Smooth muscle cell (in vitro differentiated cells): ENCODE results near the gene HIRA. TPM values are rescaled to one million over a fixed set of nuclear protein-coding genes. Genes with fewer than 3 reads are reported as not detected.

Source experiments
- DNase-seq: peaks from one replicate; lab custom pipeline; 2025; ENCODE audit not compliant: unreplicated experiment; lab: John Stamatoyannopoulos, UW
- H2AFZ ChIP-seq: fragments of 200-600 bp; sonication (generic); 2 replicates; pipeline ENCODE4 v1.6.0; 2016; ENCODE audit warnings: antibody characterized with exemption, low read depth, mild to moderate bottlenecking
- H3F3A ChIP-seq: fragments of 200-600 bp; sonication (generic); 2 replicates; pipeline ENCODE4 v1.6.0; 2017; ENCODE audit warnings: antibody characterized with exemption, low read depth
- H3K27ac ChIP-seq: fragments of 200-600 bp; sonication (generic); 2 replicates; pipeline ENCODE4 v1.5.1; 2016; ENCODE audit warnings: low read depth, mild to moderate bottlenecking
- H3K27me3 ChIP-seq: fragments of 200-600 bp; sonication (generic); 2 replicates; pipeline ENCODE4 v1.6.1; 2016; ENCODE audit warnings: low read depth, mild to moderate bottlenecking
- H3K36me3 ChIP-seq: fragments of 200-600 bp; sonication (generic); 2 replicates; pipeline ENCODE4 v1.5.1; 2016; ENCODE audit warnings: low read depth
- H3K4me1 ChIP-seq: fragments of 200-600 bp; sonication (generic); 2 replicates; pipeline ENCODE4 v1.5.1; 2016; ENCODE audit warnings: low read depth
- H3K4me2 ChIP-seq: fragments of 200-600 bp; sonication (generic); 2 replicates; pipeline ENCODE4 v1.6.0; 2016; ENCODE audit warnings: mild to moderate bottlenecking
- H3K4me3 ChIP-seq: fragments of 200-600 bp; sonication (generic); 2 replicates; pipeline ENCODE4 v1.5.1; 2016; ENCODE audit warnings: mild to moderate bottlenecking
- H3K79me2 ChIP-seq: fragments of 200-600 bp; sonication (generic); 2 replicates; pipeline ENCODE4 v1.6.0; 2016; ENCODE audit warnings: low read depth, mild to moderate bottlenecking
- H3K9ac ChIP-seq: fragments of 200-600 bp; sonication (generic); 2 replicates; pipeline ENCODE4 v1.6.0; 2016; ENCODE audit warnings: low read depth
- H3K9me3 ChIP-seq: fragments of 200-600 bp; sonication (generic); replicated peaks from 2 replicates; pipeline ENCODE4 v1.5.1; 2016; ENCODE audit warnings: low read depth
- H4K20me1 ChIP-seq: fragments of 200-600 bp; sonication (generic); 2 replicates; pipeline ENCODE4 v1.6.0; 2016; ENCODE audit warnings: low read depth
- WGBS: methylation state at CpG from one replicate; pipeline ENCODE4 v1.1.7; 2016; ENCODE audit warnings: low lambda C conversion rate; 5-methylcytosine and 5-hydroxymethylcytosine counted together
- polyA plus RNA-seq: library from polyadenylated mRNA; unstranded; fragments of >200 nt; fragmentation: Nextera tagmentation; extraction: Ambion mirVana; gene quantifications from 2 replicates; pipeline ENCODE4 v1.2.1, GENCODE V29; 2016
- total RNA-seq: library from RNA; depleted of rRNA; stranded (reverse); fragments of >200 nt; gene quantifications from 2 replicates; pipeline ENCODE4 v1.2.3, GENCODE V29; 2014
- TF ChIP-seq, protein P1 (sequence below): fragments of 200-600 bp; sonication (generic); IDR thresholded peaks from 2 replicates; pipeline ENCODE4 v1.5.1; 2017; ENCODE audit warnings: borderline replicate concordance, mild to moderate bottlenecking, antibody characterized with exemption; ENCODE audit not compliant: insufficient read depth, poor library complexity, severe bottlenecking

The HIRA gene
- total and polyA plus RNA-seq, 2 experiments from 2014 or later: 7.3 to 8.7 TPM

- H3K9ac ChIP-seq: no peak overlapping the region
- TF ChIP-seq, protein P1, sequence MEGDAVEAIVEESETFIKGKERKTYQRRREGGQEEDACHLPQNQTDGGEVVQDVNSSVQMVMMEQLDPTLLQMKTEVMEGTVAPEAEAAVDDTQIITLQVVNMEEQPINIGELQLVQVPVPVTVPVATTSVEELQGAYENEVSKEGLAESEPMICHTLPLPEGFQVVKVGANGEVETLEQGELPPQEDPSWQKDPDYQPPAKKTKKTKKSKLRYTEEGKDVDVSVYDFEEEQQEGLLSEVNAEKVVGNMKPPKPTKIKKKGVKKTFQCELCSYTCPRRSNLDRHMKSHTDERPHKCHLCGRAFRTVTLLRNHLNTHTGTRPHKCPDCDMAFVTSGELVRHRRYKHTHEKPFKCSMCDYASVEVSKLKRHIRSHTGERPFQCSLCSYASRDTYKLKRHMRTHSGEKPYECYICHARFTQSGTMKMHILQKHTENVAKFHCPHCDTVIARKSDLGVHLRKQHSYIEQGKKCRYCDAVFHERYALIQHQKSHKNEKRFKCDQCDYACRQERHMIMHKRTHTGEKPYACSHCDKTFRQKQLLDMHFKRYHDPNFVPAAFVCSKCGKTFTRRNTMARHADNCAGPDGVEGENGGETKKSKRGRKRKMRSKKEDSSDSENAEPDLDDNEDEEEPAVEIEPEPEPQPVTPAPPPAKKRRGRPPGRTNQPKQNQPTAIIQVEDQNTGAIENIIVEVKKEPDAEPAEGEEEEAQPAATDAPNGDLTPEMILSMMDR: no peak
- H3K4me2 ChIP-seq: no peak overlapping the region
- WGBS: 96% methylated on average over 9 of the region's 9 CpGs
- H3K4me1 ChIP-seq: no peaks in the 10 kb centered on the region
- no peak overlapping the region for H3K27ac ChIP-seq
- H3K9me3 ChIP-seq: no peaks in the 10 kb centered on the region
- H3K79me2 ChIP-seq: no peaks in the 10 kb centered on the region
- peaks cover 18% of the 10 kb centered on the region for H3K36me3 ChIP-seq
- no peaks in the 10 kb centered on the region for H4K20me1 ChIP-seq
- no peak overlapping the region for H3K4me3 ChIP-seq
- no peaks in the 10 kb centered on the region for H3K27me3 ChIP-seq
- H3F3A ChIP-seq: no peaks in the 10 kb centered on the region
- DNase-seq: no peak
- no peak overlapping the region for H2AFZ ChIP-seq
These were observed 80.6 kb downstream of the HIRA start for GRCh38 chr22:19350947-19351346.

DNA sequence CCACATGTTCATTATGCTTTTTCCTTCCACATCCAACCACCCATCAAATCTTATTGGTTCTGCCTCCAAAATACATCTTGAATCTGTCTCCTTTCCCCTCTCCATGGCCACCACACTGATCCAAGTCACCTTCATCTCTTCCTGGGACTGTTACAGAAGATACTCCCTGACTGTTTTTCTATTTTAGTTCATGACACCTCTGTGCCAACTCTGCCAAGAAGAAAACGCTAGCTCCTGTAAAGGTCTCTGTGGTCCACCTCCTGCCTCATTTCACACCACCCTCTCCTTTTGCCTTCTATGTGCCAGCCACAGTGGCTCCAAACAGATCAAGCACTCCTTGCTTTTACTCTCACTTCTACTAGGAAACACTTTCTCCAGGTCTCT lies 81.1 kb downstream of the HIRA start:
- Histone ChIP-seq H3K27ac (no peak overlapping the region), H3K36me3 (peaks cover 20% of the 10 kb centered on the region)
- 96% methylated on average over 1 of the region's 1 CpG for WGBS

GRCh38 chr22:19349778-19350475 lies 81.6 kb downstream of the HIRA start:
- Histone ChIP-seq H3K36me3 (peaks cover 22% of the 10 kb centered on the region), H3K79me2 (no peaks in the 10 kb centered on the region), H2AFZ (no peak overlapping the region), H3K27ac (no peak overlapping the region), H3K4me2 (no peak overlapping the region), H4K20me1 (no peaks in the 10 kb centered on the region), H3K27me3 (no peaks in the 10 kb centered on the region), H3F3A (no peaks in the 10 kb centered on the region), H3K9me3 (no peaks in the 10 kb centered on the region), H3K9ac (no peak overlapping the region), H3K4me1 (no peaks in the 10 kb centered on the region), H3K4me3 (no peak overlapping the region)
- TF ChIP-seq, protein P1: no peak
- 96% methylated on average over 5 of the region's 5 CpGs for WGBS
- DNase-seq: no peak

More for the DNA sequence above, 81.1 kb downstream of the HIRA start:
- Histone ChIP-seq H3K4me2 (no peak overlapping the region), H2AFZ (no peak overlapping the region), H3K9me3 (no peaks in the 10 kb centered on the region), H3K9ac (no peak overlapping the region), H3K79me2 (no peaks in the 10 kb centered on the region), H3K27me3 (no peaks in the 10 kb centered on the region), H4K20me1 (no peaks in the 10 kb centered on the region), H3F3A (no peaks in the 10 kb centered on the region), H3K4me1 (no peaks in the 10 kb centered on the region), H3K4me3 (no peak overlapping the region)
- TF ChIP-seq, protein P1: no peak
- no peak for DNase-seq
